ENCODE data around the gene TOMT.

DNA sequence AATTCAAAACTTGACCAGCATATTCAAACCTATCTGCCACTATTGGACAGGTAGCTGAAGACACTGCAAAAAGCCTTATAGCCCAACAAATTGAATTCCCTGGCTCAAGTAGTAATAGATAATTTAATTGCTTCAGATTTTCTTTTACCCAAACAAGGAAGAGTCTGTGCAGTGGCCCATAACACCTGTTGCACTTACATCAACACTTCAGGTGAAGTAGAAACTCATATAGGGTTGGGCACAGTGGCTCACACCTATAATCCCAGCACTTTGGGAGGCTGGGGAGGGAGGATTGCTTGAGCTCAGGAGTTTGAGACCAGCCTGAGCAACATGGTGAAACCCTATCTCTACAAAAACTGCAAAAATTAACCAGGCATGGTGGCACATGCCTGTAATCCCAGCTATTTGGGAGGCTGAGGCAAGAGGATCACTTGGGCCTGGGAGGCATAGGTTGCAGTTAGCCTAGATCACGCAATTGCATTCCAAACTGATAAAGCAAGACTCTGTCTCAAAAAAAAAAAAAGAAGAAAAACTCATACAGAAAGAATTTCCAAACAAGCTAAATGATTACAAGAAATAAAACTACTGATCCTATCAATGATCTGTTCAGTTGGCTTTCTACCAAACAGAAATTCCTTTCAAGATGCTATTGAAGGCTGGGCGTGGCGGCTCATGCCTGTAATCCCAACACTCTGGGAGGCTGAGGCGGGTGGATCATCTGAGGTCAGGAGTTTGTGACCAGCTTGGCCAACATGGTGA lies 39.3 kb downstream of the TOMT start:
- no peak for TF ChIP-seq YY1 (IDR thresholded peaks at IDR 0.05; ENCODE audit: insufficient read depth, insufficient read length)
- no peak for TF ChIP-seq ZNF274 (IDR thresholded peaks at IDR 0.05; ENCODE audit: low read depth, low read length)

Data from NT2/D1 (cell line).